Hepatocyte (in vitro differentiated cells): ENCODE measurements around the gene ST6GAL1. TPM values are rescaled to one million over a fixed set of nuclear protein-coding genes. Genes with fewer than 3 reads are reported as not detected.

Source experiments
- DNase-seq: peaks from one replicate; pipeline ENCODE4 v3.0.0-alpha.2; 2016; ENCODE audit warnings: low spot score
- H2AFZ ChIP-seq: fragments of 200-600 bp; sonication (generic); 2 replicates; pipeline ENCODE4 v1.6.0; 2016; ENCODE audit warnings: antibody characterized with exemption, mild to moderate bottlenecking
- H3K27ac ChIP-seq: fragments of 200-600 bp; sonication (generic); 2 replicates; pipeline ENCODE4 v1.5.1; 2016; ENCODE audit warnings: mild to moderate bottlenecking
- H3K27me3 ChIP-seq: fragments of 200-600 bp; sonication (generic); 2 replicates; pipeline ENCODE4 v1.6.1; 2016
- H3K36me3 ChIP-seq: fragments of 200-600 bp; sonication (generic); replicated peaks from 2 replicates; pipeline ENCODE4 v1.5.1; 2016; ENCODE audit warnings: low read depth; ENCODE audit not compliant: insufficient read depth
- H3K4me1 ChIP-seq: fragments of 200-600 bp; sonication (generic); 2 replicates; pipeline ENCODE4 v1.5.1; 2016; ENCODE audit warnings: mild to moderate bottlenecking, moderate library complexity; ENCODE audit not compliant: insufficient read depth
- H3K4me2 ChIP-seq: fragments of 200-600 bp; sonication (generic); 2 replicates; pipeline ENCODE4 v1.6.0; 2016
- H3K4me3 ChIP-seq: fragments of 200-600 bp; sonication (generic); 2 replicates; pipeline ENCODE4 v1.5.1; 2016; ENCODE audit warnings: mild to moderate bottlenecking
- H3K79me2 ChIP-seq: fragments of 200-600 bp; sonication (generic); 2 replicates; pipeline ENCODE4 v1.6.0; 2017; ENCODE audit warnings: mild to moderate bottlenecking
- H3K9me2 ChIP-seq: fragments of 200-600 bp; sonication (generic); replicated peaks from 2 replicates; pipeline ENCODE4 v1.6.0; 2017; ENCODE audit warnings: mild to moderate bottlenecking; ENCODE audit not compliant: insufficient read depth
- H3K9me3 ChIP-seq: fragments of 200-600 bp; sonication (generic); 2 replicates; pipeline ENCODE4 v1.5.1; 2016; ENCODE audit warnings: low read depth, mild to moderate bottlenecking
- H4K20me1 ChIP-seq: fragments of 200-600 bp; sonication (generic); 2 replicates; pipeline ENCODE4 v1.6.0; 2016; ENCODE audit warnings: mild to moderate bottlenecking; ENCODE audit not compliant: insufficient read depth, poor library complexity, severe bottlenecking
- CTCF ChIP-seq: fragments of 200-600 bp; sonication (generic); IDR thresholded peaks from 2 replicates; pipeline ENCODE4 v1.5.1; 2016; ENCODE audit warnings: antibody characterized with exemption, mild to moderate bottlenecking; ENCODE audit not compliant: poor library complexity
- EZH2 ChIP-seq: fragments of 200-600 bp; sonication (generic); IDR thresholded peaks from 2 replicates; pipeline ENCODE4 v1.6.1; 2016; ENCODE audit warnings: antibody characterized with exemption, mild to moderate bottlenecking, borderline replicate concordance
- EZH2phosphoT487 ChIP-seq: fragments of 200-600 bp; sonication (generic); IDR thresholded peaks from one replicate; pipeline ENCODE4 v1.6.1; 2018; ENCODE audit warnings: antibody characterized with exemption, mild to moderate bottlenecking, low read depth, moderate library complexity; ENCODE audit not compliant: unreplicated experiment, severe bottlenecking
- WGBS: methylation state at CpG from one replicate; pipeline ENCODE4 v1.1.6; 2016; ENCODE audit warnings: low lambda C conversion rate; ENCODE audit errors: missing lambda C conversion rate; 5-methylcytosine and 5-hydroxymethylcytosine counted together
- polyA plus RNA-seq: library from polyadenylated mRNA; unstranded; fragments of >200 nt; fragmentation: Nextera tagmentation; extraction: Ambion mirVana; gene quantifications from 2 replicates; pipeline ENCODE4 v1.2.1, GENCODE V29; 2016
- total RNA-seq: library from RNA; depleted of rRNA; stranded (reverse); fragments of >200 nt; gene quantifications from 2 replicates; pipeline ENCODE4 v1.2.3, GENCODE V29; 2014

ST6GAL1 gene
- total and polyA plus RNA-seq, 2 experiments from 2014 or later = 57.5 to 109 TPM

GRCh38 chr3:187114511-187114910 is 184.2 kb downstream of the ST6GAL1 start:
- H3K9me3 ChIP-seq = no peaks in the 10 kb centered on the region
- no peak overlapping the region for H3K4me2 ChIP-seq
- H3K9me2 ChIP-seq = no peaks in the 10 kb centered on the region
- H3K36me3 ChIP-seq = no peaks in the 10 kb centered on the region
- H3K4me1 ChIP-seq = no peaks in the 10 kb centered on the region
- WGBS = 93% methylated on average over 2 of the region's 2 CpGs
- no peak overlapping the region for H3K4me3 ChIP-seq
- no peak overlapping the region for H3K27ac ChIP-seq
- DNase-seq = no peak
- no peak overlapping the region for H2AFZ ChIP-seq
- no peaks in the 10 kb centered on the region for H3K27me3 ChIP-seq
- TF ChIP-seq EZH2phosphoT487 (no peak), CTCF (no peak), EZH2 (no peak)
- H3K79me2 ChIP-seq = no peaks in the 10 kb centered on the region
- H4K20me1 ChIP-seq = no peaks in the 10 kb centered on the region

GRCh38 chr3:187120326-187120725 is 190.0 kb downstream of the ST6GAL1 start:
- Histone ChIP-seq H3K27me3 (no peaks in the 10 kb centered on the region), H3K79me2 (no peaks in the 10 kb centered on the region), H3K4me3 (no peak overlapping the region), H3K36me3 (no peaks in the 10 kb centered on the region), H3K4me1 (no peaks in the 10 kb centered on the region), H2AFZ (no peak overlapping the region), H3K27ac (no peak overlapping the region), H4K20me1 (no peaks in the 10 kb centered on the region), H3K9me2 (no peaks in the 10 kb centered on the region), H3K9me3 (no peaks in the 10 kb centered on the region), H3K4me2 (no peak overlapping the region)
- TF ChIP-seq CTCF (no peak), EZH2phosphoT487 (no peak), EZH2 (no peak)
- 98% methylated on average over 2 of the region's 2 CpGs for WGBS
- no peak for DNase-seq

- Histone ChIP-seq H2AFZ (no peak overlapping the region), H3K9me2 (no peaks in the 10 kb centered on the region), H4K20me1 (no peaks in the 10 kb centered on the region), H3K27me3 (no peaks in the 10 kb centered on the region), H3K79me2 (no peaks in the 10 kb centered on the region), H3K36me3 (no peaks in the 10 kb centered on the region), H3K4me2 (no peak overlapping the region), H3K4me3 (no peak overlapping the region), H3K4me1 (no peaks in the 10 kb centered on the region), H3K9me3 (no peaks in the 10 kb centered on the region), H3K27ac (no peak overlapping the region)
- no peak for DNase-seq
- 58% methylated on average over 1 of the region's 1 CpG for WGBS
- no peak for TF ChIP-seq CTCF
- TF ChIP-seq EZH2 = no peak
- TF ChIP-seq EZH2phosphoT487 = no peak
These were observed 191.9 kb downstream of the ST6GAL1 start for GRCh38 chr3:187122261-187122660.
